Measurements from ENCODE around the gene SNAPC5. TPM values are rescaled to one million over a fixed set of nuclear protein-coding genes. Genes with fewer than 3 reads are reported as not detected.

SNAPC5 gene
- total and polyA plus RNA-seq, 10 of the 15 experiments (the other 5 are each of a cell fraction or from before 2014, with no cell fraction given), result 14.4 to 53.5 (median 36.9) TPM

GRCh38 chr15:66504563-66505429 is 7.2 kb upstream of the SNAPC5 start, which contains the start of the genes RPL4 and ZWILCH:
RPL4 (minus strand) TSS chr15:66504855; CDS start chr15:66504790, 65 bp downstream.
ZWILCH (plus strand) TSS chr15:66505326; CDS start chr15:66505339, 13 bp downstream.
- H3K4me3 ChIP-seq, result peak within 1 kb of the TSS; percentile 99
- H3K9me3 ChIP-seq (replicated peaks; ENCODE audit: control insufficient read depth, insufficient read depth, low read length), result no peaks in the 10 kb centered on the region
- intact Hi-C loops (cut with micrococcal nuclease; ENCODE audit: unreplicated experiment), result no loop called here
- H3K27ac ChIP-seq (ENCODE audit: control insufficient read depth, insufficient read depth), result peak within 1 kb of the TSS; percentile 97
- peaks cover 2 to 29% of the 10 kb centered on the region in 2 experiments for H3K36me3 ChIP-seq (ENCODE audit: control insufficient read depth in 2 of 2, insufficient read depth in 2 of 2, low read length in 1 of 2)
- CTCF ChIA-PET, result interaction anchor here (1.0 to 1.9 kb wide), 5 partner anchors 32 to 150 kb away, joined by 3 to 11 read pairs (median 4); partner anchors contain the start of gene MAP2K1
- SMC1A ChIA-PET (ENCODE audit: uncharacterized antibody, unreplicated experiment), result interaction anchor here (1.5 to 2.5 kb wide), 4 partner anchors 94 to 582 kb away, joined by 4 to 10 read pairs (median 7); no protein-coding TSS in a partner anchor
- peaks cover 4% of the 10 kb centered on the region; the same call in 1 of the 2 replicates for H3K4me1 ChIP-seq (ENCODE audit: control insufficient read depth, insufficient read depth, low read length)
- peak within 1 kb of the TSS; percentile 39 for H3K4me2 ChIP-seq (ENCODE audit: control insufficient read depth, insufficient read depth)
- under 1% methylated on average over 46 of the region's 46 CpGs for WGBS (ENCODE audit: insufficient coverage, insufficient replicate concordance, low lambda C conversion rate, missing lambda C conversion rate)
- peak within 1 kb of the TSS; percentile 95 for H2AFZ ChIP-seq (ENCODE audit: control insufficient read depth, low read depth, low read length)
- H3K9ac ChIP-seq (ENCODE audit: control insufficient read depth, insufficient read depth, low read length), result peak within 1 kb of the TSS; percentile 97
- RAD21 ChIA-PET (ENCODE audit: unreplicated experiment), result interaction anchor here (0.7 to 1.5 kb wide), 6 partner anchors 115 to 211 kb away, joined by 3 to 7 read pairs (median 4); partner anchors contain the start of gene MAP2K1
- H3K27me3 ChIP-seq (replicated peaks in 1 of 2; ENCODE audit: control insufficient read depth in 2 of 2, insufficient read depth in 2 of 2, low read length in 1 of 2), result no peaks in the 10 kb centered on the region
- FAIRE-seq (peak; percentile 44), ATAC-seq (peak; percentile 83), DNase-seq (ENCODE audit: low read depth, low spot score) (peak; percentile 78)
- POLR2A ChIA-PET, result interaction anchor here (0.6 to 2.3 kb wide), 9 partner anchors 30 to 210 kb away, joined by 3 to 9 read pairs (median 5); partner anchors contain the start of gene MAP2K1
- peaks cover 81% of the 10 kb centered on the region for H3K79me2 ChIP-seq (ENCODE audit: control insufficient read depth, insufficient read depth, low read length)
- BruUV-seq (replicated peaks), result no TSS peak
- in situ Hi-C loops (cut with MboI), result loop anchor here (5.0 kb wide), 1 partner anchor 147 kb away; the partner anchor contains the start of gene TIPIN
- H4K20me1 ChIP-seq (ENCODE audit: control insufficient read depth, insufficient read depth), result peaks cover 3% of the 10 kb centered on the region; the same call in 1 of the 2 replicates
- TF ChIP-seq TCF12 (IDR thresholded peaks at IDR 0.05; ENCODE audit: low read depth, low read length), result peak; percentile 63; the same call in 1 of the 2 replicates
- no peak; the same call in 1 of the 2 replicates for TF ChIP-seq ZBED1 (IDR thresholded peaks at IDR 0.05; ENCODE audit: borderline replicate concordance)
- TF ChIP-seq CEBPZ (IDR thresholded peaks at IDR 0.05; ENCODE audit: low read depth, low read length), result no peak
- TF ChIP-seq FOXK2 (IDR thresholded peaks at IDR 0.05), result peak; percentile 70; the same call in 1 of the 2 replicates
- TF ChIP-seq RELA (IDR thresholded peaks at IDR 0.05; ENCODE audit: borderline replicate concordance, partially characterized antibody), result peak; percentile 35
- TF ChIP-seq BRCA1 (IDR thresholded peaks at IDR 0.05; ENCODE audit: low read depth, low read length), result peak; percentile 75
- TF ChIP-seq IRF5 (IDR thresholded peaks at IDR 0.05; ENCODE audit: borderline replicate concordance), result peak; percentile 75
- peak; percentile 91 for TF ChIP-seq SIN3A (IDR thresholded peaks at IDR 0.05; ENCODE audit: low read depth, low read length)
- TF ChIP-seq ATF3 (IDR thresholded peaks at IDR 0.05; ENCODE audit: borderline replicate concordance, extremely low read depth, low read depth, low read length), result no peak
- 0 out of 3 replicates have a peak, but pooled peaks of 1 of the 2 experiments have one; percentile 22 for TF ChIP-seq EGR1 (IDR thresholded peaks at IDR 0.05; ENCODE audit: borderline replicate concordance in 1 of 2, low read depth in 2 of 2, low read length in 2 of 2)
- no peak for TF ChIP-seq RAD21 (IDR thresholded peaks at IDR 0.05; ENCODE audit: insufficient read depth, low read depth, low read length)
- TF ChIP-seq IRF3 (IDR thresholded peaks at IDR 0.05), result no peak
- peak; percentile 97 for TF ChIP-seq CHD2 (IDR thresholded peaks at IDR 0.05; ENCODE audit: borderline replicate concordance, low read depth, low read length)
- no peak for TF ChIP-seq FOS (IDR thresholded peaks at IDR 0.05; ENCODE audit: borderline replicate concordance, extremely low read depth, insufficient read length)

Measured in GM12878 (cell line).